NCI-H774 (cell line): ENCODE data around the gene HIVEP1.
"Not testable (repeated sequence)": the region's sequence is repeated elsewhere in the genome, so short reads cannot be mapped to it uniquely, and the experiment has no call there.

Experiments
- DNase-seq: peaks from one replicate; lab custom pipeline; 2025; lab: John Stamatoyannopoulos, UW

HIVEP1 gene

DNA sequence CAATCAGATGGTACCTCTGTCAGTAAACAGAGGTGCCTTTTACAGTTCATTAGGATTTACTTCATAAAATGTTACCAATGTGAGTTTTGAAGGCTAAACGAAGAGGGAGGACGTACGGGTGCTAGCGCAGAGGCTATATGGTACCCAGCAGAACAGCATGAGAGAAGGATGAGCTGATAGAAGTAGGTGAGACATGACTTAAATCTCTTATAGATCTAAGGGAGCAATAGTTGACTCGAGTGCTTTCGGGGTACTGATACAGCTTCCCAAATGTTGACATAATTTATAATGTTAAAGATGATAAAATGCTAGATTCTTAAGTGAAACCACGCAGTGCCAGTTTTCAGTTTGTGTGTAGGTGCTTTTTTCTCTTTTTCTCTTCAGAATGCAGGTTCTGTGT, 72.6 kb downstream of the HIVEP1 start:
- DNase-seq = no peak

DNA sequence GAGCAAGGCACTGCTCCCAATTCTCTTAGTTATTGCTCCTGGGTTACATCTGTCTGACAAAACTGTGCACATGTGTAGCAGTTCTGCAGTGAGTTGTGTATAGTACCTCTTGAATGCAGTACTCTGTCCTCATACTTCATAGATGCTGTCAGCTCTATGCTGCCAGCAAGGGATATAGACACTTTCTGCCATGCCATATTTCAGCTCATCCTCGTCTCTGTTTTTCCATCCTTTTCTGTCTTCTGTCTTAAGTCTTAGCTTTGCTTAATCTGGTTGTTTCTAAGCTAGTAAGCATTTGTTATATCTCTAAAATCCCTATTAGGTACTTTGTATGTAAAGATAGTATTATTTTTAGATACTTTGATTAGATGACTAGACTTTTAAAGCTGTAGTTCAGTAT, 76.4 kb downstream of the HIVEP1 start:
- no peak for DNase-seq

DNA sequence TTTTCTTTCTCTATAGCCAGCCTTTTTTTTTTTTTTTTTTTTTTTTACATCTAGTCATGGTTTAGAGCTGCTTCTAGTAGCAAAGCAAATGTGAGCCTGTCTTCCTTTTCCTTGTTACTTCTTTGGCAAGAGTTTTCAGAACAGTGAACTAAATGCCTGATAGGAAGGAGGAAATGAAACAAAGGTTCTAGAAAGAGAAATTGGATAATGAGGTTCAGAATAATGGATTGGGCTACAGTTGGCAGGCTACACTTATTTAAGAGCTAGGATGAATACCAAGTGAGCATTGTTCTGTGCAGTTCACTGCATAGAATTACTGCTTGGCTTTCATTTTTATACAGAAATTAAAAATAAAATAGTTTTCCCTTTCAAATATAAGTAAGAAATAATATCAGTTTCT, 78.6 kb downstream of the HIVEP1 start:
- DNase-seq = no peak

DNA sequence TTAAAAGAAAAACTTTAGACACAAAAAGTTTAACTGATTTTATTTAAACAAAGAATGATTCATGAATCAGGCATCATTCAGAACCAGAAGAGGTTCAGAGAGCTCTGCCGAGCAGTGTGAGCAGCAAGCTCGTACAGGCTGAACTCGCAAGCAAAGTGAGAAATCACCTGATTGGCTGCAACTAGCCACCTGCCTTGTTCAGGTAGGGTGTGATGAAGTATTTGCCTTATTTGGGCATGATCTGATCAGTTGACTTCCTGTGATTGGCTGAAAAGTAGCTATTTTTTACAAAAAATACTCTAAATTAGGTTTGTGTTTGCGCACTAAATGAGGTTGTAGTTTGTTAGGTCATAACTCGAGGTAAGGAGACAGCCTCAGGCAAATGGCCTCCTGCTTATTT, 80.7 kb downstream of the HIVEP1 start:
- no peak for DNase-seq

DNA sequence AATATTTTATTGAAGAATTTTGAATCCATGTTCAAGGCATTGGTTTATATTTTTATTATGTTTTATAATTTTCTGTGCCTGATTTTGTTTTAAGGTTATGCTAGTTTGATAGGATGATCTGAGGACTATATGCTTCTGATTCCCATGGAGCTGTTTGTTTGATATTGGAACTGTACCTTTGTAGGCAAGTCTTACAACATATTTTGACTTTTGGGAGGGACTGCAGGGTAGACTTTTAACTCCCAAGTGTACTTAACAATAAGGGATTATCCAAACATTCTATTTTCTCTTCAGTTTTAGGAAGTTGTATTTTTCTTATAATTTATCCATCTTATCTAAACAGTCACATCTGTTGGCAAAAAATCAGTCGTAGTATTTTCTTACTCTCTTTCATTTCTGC, 82.6 kb downstream of the HIVEP1 start:
- no peak for DNase-seq

DNA sequence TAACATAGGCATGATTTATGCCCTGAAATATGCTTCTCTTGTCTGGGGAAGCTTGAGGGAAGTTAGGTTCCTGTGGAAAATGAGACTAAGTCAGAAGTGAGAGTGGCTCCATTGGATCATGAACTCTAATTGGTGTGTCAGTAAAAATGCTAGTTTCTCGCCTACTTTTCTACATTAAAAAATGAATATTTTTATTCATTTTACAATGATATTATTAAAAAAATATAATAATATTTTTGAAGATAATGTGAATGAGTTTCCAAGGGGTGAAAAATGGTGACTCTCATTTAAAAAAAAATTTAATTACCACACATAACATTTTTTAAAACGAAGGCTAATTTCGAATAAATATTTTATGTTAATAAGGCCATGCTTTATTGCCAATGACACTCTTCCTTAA, 84.2 kb downstream of the HIVEP1 start:
- DNase-seq = no peak

DNA sequence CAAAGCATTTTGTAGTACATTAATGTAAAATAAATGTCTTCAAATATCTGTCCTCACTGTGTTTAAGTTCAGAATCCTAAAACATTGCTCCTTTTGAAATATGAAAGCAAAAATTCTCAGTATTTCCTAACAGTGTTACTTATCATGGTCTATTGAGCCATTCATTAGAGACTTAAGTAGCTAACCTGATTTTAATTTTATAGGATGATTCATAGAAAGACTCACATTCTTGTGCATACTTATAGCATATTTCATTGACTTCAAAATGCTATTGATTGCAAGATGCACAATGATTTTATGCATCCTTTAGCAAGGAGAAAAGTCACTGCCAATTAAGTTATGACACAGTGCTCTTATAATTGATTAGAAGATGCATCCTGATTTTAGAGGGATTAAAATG, 85.7 kb downstream of the HIVEP1 start:
- no peak for DNase-seq

DNA sequence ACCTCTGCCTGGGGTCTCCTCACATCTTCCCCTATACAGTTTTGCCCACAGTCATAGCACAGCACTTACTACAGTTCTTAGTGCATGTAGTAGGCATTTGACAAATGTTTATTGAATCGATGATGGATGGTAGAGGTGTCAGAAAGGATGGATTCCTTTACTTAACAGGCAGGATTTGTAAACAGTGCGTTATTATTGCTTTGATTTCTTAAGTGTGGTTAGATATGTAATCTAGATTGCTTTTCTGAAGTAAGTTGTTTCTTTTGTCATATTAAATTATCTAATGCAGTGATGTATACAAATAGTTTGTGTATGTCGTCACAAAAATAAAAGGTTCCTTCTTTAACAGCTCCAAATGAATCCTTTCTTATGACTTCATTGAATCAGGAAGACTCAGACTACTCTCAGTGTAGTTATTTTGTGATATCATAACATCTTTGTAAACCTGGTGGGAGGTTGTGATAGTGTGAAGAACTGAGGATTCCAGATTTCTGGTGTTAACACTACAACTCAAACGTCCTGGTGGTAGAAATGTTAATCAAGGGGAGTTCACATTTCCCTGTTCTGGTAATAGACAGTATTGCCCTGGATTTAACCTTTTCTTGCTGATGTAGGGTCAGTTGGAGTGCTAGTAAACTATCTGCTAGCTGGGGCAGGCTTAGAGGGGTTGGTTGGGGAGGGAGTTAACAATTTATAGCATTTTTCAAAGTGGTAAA, 87.7 kb downstream of the HIVEP1 start:
- no peak for DNase-seq

DNA sequence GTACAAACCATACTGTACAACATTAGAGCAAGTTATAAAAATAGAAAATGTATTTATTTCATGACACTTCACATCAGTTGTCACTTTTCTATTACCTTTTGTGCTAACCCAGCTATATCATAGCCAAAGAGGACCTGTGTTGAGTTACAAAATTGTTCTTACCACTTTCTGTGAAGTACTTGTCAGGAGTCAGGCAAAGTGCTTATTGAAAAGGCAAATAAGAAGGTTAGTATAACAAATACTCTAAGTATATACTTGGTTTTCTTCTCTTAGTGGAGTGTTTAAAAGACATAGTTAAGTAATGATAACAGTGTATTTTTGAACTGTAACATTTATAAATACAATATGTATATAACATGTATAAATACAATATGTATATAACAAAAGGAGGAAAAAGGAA, 88.9 kb downstream of the HIVEP1 start:
- no peak for DNase-seq

DNA sequence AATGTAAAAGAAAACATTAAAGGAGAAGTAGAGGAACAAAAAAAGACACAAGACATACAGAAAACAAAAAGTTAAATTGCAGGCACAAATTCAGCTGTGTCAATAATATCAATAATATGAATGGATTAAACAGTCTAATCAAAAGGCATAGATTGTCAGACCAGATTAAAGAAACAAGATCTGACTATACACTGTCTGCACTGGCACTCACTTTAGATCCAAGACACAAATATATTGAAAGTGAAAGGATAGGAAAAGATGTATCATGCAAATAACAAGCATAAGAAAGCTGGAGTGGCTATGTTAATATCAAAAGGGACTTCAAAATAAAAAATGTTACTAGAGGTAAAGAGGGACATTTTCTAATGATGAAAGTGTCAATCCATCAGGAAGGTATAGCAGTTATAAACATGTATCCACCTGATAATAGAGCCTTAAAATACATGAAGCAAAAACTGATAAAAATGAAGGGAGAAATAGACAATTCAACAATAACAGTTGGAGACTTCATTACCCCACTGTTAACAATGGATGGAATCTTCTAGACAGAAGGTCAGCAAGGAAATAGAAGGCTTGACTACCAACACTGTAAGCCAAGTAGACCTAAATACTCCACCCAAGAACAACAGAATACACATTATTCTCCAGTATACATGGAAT, 89.7 kb downstream of the HIVEP1 start:
- DNase-seq = no peak

DNA sequence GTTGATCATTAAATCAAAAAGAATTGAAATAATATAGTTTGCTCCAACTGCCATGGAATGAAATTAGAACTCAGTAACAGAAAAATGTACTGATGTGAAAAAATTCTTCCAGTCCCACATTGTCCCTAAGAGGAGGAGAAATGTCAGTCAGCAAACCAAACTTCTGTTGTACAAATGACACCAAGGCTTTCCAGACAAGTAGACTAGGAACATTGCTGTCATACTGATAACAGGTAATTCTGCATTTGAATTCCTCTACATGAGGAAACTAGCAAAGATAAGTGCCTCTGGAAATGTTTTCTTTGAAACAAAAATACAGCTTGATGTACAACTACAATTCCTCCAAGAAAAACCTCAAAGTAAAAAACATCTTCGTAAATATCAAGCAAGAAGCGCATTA, 90.2 kb downstream of the HIVEP1 start:
- DNase-seq = no peak

DNA sequence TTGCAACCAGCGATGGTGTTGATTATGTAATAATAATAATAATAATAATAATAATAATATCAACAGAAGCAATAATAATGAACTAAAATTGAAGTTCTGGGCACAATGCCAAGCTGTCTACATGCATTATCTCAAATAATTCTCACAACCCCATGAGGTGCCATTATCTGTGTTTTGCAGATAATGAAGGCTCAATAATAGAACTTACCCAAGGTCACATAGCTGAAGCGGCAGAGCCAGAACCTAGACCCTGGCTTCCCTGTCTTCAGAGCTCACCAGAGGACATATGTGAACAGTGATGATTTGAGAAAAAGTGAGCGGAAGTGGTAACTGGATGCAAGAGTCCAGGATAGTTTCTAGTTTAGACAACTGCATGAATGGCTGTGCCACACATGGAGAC, 91.0 kb downstream of the HIVEP1 start:
- no peak for DNase-seq

DNA sequence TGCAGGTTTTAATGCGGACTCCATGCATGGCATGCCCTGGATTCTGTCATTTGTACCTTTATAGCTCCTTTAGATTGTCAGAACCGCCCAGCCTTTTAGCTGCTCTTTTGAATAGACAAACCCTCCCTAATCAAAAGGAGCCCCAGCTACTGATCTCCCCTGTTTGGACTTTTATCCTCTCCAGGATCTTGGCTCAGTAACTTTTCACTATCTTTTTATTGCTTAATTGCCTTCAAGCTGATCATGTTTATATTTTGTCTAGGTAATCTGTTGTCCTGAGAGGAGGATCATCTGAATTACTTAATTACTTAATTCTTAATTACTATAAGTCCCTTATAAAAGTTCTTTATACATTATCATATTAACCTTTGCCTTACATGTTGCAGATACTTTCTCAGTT, 93.2 kb downstream of the HIVEP1 start:
- no peak for DNase-seq

DNA sequence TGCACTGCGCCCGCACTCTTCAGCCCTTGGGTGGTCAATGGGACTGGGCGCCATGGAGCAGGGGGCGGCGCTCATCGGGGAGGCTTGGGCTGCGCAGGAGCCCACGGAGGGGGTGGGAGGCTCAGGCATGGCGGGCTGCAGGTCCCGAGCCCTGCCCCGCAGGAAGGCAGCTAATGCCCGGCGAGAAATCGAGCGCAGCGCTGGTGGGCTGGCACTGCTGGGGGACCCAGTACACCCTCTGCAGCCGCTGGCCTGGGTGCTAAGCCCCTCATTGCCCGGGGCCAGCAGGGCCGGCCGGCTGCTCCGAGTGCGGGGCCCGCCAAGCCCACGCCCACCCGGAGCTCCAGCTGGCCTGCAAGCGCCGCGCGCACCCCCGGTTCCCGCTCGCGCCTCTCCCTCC, 96.3 kb downstream of the HIVEP1 start:
- DNase-seq = not testable (repeated sequence)

DNA sequence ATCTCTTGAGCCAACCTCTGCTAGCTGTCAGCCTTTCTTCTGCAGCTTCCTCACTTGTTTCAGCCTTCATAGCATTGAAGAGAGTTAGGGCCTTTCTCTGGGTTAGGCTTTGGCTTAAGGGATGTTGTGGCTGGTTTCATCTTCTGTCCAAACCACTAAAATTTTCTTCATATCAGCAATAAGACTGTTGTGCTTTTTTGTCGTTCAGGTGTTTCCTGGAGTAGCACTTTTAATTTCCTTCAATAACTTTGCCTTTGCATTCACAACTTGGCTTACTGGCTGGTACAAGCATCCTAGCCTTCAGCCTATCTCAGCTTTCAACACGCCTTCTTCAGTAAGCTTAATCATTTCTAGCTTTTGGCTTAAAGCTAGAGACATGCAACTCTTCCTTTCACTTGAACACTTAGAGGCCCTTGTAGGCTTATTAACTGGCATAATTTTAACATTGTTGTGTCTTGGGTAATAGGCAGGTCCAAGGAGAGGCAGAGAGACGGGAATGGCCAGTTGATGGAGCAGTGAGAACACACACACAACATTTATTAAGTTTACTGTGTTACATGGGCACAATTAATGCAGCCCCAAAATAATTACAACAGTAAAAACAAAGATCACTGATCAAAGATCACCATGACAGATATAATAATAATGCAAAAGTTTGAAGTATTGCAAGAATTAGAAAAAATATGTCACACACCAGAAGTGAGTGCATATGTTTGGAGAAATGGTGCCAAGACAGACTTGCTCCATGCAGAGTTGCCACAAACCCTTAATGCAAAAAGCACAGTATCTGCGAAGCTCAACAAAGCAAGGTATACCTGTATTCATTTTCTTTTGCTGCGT, 98.6 kb downstream of the HIVEP1 start:
- no peak for DNase-seq

DNA sequence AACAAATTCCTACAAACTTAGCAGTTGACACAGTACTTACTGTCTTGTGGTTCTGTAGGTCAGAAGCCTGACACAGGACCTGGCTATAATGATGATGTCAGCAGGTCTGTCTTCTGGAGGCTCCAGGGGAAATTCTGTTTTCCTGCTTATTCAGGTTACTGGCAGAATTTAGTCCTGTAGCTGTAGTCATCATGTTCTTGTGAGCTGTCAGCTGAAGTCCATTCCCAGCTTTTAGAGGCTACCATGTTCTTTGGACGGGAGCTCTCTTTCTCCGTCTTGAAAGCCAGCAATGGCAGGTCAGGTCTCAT, 99.2 kb downstream of the HIVEP1 start:
- no peak for DNase-seq

DNA sequence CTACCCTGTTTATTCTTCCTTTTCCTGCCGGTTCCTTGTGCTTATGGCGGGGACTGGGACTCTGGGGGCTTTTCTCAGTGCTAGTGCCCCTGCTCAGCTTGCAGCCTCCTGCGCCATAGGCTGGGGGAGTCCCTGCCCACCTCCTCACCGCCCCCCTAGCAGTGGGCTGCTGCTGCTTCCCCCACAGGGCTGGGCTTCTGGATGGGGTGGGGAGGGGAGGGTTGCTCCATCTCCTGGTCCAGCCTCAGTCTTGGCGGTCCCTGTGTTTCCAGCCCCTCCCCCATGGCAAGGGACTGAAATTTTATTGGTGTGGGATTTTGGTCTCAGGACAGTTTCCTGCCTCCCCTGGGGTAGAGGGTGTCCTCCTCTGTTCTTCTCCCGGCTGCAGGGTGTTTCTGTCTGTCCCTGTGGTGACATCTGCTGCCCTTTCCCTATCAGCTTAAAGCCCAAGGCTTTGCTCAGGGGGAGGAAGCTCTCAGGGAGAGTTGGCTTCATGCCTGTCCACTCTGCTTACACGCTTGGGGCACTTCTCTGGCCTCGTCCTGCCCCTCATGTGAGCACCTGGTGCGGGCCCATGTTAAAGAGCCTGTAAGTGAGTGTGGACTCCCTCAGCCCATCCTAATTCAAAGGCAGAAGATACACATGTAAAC, 100.6 kb downstream of the HIVEP1 start:
- no peak for DNase-seq

DNA sequence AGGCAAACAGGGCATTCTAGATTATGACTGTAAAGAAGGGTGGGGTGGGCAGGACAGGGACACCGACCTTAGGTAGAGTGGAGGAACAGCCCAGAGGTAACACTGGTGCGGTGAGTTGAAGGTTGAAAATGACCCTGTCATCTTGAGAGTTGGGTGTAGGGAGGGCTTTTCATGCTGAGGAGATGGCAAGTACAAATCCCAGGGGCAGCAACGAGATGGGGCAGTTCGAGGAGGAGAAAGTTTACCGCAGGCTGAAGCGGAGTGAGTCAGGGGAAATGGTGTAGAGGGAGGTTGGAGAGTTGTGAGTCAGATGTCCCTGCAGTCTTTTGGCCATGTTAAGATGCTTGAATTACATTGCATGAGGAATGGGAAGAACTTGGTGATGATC, 101.1 kb downstream of the HIVEP1 start:
- no peak for DNase-seq

DNA sequence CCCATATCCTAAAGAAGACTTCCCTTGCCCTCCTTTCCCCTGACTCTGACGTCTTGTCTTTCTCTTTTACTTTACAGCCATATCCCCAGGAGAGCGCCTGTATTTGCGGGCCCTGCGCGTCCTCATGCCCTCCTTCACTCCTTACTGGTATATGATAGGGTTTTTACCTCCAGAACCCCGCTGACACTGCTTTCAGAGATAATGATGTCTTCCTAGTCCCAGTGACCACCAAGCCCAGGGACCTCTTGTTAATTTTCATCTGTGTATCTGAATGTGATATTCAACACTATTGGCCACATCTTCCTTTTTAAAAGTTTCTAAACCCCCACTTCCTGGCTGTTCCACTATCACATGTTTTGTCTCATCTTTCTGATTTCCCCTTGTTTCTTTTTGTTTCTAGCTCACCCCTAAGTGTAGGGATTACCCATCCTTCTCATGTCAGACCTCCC, 102.0 kb downstream of the HIVEP1 start:
- DNase-seq = no peak

DNA sequence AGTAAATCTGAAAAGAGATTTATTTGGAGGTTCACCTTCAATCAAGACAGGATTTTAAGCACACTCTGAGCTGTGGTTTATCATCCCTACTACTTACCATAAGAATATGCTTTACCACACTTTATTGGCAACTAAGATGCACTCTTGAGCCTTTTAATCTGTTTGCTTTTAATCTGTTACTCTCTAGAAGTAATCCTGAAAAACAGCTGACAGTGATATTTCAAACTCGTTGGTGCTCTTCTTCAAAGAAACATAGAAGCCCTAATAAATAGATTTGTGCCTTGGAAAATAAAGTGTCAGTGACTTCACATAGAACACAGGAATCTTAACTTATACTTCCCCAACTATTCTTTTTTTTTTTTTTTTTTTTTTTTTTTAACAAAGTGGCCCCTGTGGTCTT, 102.9 kb downstream of the HIVEP1 start:
- DNase-seq = no peak

DNA sequence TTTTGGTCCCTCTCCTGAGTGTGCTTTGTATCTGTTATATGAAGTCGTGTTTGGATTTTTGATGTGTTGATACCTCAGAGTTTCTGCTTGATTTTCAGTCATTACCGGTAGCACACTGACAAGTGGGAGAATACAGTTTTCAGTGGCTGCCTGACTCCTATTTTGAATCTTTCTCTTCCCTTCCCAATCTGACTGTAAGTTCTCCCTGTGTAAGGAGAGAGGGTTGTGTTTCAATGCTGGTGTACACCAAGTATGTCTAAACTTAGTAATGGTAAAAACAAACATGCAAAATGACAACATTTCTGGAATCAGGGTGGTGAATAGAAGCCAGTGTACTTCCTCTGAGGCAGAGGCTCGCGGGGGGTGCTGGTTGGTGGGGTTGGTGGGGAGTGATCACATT, 103.4 kb downstream of the HIVEP1 start:
- DNase-seq = no peak

DNA sequence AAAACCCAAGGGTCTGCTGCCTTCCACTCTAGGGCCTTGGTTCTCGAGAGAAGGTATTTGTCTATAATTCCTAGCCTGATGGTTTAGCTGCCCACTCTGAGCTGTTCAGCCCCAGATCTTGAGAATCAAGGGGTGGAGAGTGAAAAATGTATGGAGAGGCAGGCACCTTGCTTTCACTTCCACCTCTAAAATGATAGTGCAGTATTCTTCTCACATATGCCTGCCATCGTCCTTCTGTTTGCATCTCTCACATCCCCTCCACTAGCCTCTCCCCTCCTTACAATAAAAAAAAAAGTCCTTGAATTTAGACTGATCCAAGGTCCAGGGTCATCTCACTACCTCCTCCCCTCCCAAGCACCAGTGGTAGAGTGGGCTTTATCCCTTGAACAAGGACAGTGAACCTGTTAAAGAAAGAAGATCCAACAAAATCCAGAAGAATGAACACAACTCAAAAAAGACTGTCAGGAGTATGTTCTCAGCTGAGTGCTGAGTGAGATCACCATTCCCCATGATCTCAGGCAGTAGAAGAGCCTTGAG, 104.2 kb downstream of the HIVEP1 start:
- no peak for DNase-seq

DNA sequence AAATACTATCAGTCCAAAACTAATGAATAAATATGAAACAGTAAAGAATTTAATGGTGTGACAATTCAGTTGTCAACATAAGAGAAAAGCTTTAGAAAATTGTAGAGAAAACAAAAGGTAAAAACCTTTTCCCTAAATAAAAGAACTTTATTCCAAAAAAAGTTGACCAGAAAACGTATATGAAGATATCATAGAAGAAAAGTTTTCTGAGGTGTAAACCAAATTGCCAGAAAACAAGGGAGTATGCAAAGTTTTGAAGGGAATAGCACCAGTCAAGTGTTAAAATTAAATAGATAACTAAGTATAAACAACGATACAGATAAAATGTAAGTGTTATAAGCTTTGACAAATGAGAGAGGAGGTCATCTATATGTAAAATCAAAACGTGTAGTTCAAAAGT, 104.9 kb downstream of the HIVEP1 start:
- no peak for DNase-seq
